ENCODE results near the gene VAV1.

VAV1 gene, protein sequence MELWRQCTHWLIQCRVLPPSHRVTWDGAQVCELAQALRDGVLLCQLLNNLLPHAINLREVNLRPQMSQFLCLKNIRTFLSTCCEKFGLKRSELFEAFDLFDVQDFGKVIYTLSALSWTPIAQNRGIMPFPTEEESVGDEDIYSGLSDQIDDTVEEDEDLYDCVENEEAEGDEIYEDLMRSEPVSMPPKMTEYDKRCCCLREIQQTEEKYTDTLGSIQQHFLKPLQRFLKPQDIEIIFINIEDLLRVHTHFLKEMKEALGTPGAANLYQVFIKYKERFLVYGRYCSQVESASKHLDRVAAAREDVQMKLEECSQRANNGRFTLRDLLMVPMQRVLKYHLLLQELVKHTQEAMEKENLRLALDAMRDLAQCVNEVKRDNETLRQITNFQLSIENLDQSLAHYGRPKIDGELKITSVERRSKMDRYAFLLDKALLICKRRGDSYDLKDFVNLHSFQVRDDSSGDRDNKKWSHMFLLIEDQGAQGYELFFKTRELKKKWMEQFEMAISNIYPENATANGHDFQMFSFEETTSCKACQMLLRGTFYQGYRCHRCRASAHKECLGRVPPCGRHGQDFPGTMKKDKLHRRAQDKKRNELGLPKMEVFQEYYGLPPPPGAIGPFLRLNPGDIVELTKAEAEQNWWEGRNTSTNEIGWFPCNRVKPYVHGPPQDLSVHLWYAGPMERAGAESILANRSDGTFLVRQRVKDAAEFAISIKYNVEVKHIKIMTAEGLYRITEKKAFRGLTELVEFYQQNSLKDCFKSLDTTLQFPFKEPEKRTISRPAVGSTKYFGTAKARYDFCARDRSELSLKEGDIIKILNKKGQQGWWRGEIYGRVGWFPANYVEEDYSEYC

DNA sequence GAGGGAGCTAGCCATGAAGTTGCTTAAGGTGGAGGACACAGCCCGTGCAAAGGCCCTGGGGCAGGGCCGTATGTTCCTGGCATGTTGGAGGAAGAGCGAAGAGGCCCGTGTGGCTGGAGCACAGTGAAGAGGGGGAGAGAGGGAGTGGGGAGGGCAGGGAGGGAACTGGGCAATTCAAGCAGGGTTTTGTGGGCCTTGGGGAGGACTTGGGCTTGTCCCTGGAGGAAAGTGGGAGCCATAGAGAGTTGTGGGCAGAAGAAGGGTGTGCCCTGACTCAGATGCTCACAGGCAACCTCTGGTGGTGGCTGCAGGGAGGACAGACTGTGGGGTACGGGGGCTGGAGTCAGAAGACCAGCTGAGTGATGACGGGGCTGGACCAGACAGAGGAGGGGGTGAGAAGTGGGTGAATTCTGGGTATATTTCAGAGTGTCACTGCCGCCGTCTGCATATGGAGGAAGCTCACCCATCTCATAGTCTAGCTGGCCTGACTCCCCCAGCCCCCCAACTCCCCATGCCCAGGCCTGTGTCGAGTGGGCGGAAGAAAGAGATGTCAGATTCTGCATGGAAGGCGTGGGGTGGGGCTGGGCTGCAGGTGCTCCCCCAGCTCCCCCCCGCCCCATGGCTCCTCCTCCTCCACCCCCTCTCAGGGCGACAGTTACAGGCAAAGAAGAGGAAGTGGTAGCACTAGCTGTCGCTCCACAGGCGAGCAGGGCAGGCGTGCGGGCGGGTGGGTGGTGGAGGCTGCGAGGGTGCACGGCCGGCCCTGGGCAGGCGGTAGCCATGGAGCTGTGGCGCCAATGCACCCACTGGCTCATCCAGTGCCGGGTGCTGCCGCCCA, at the start of gene VAV1:
TSS of gene VAV1 (plus strand) at position 681 of the 838 bp plus-strand sequence. CDS start at position 781, 100 bp downstream.
- DNase-seq (ENCODE audit: low spot score): peak; percentile 48

DNA sequence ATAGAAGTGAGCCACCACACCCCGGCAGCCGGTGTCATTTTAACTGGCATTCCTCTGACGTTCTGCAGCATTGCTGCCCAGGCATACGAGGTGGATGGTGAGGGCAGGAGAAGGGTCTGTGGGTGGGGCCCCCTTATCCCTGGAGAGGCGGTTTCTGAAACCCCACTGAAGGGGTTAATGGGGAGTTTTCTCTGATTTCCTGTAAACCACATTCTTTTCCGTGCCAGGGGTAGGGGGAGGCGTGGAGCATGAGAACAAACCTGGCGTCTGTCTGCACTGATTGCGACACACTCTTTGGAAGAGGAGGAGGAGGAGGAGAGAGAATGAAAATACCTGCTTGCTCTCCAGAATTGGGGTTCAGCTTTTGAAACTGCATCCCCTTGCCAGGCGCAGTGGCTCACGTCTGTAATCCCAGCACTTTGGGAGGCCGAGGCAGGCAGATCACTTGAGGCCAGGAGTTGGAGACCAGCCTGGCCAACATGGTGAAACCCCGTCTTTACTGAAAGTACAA, 49.3 kb upstream of the VAV1 start:
- DNase-seq (ENCODE audit: low spot score): no peak

DNA sequence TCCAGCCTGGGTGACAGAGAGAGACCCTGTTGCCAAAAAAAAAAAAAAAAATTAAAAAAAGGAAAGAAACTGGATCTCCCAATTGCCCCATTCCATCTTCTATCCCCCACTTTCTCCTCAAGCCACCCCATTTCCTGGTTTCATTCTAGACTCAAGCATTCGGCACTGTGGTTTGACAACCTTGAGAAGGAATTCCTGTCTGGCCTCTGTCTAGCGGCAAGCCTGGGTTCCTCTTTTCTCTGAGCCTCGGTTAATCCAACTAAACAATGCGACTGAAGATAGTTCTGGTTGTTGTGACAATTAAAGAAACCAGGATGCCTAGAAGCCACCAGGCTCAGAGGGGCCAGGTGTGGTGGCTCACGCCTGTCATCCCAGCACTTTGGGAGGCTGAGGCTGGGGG, 48.8 kb upstream of the VAV1 start:
- peak; percentile 38 for DNase-seq (ENCODE audit: low spot score)

DNA sequence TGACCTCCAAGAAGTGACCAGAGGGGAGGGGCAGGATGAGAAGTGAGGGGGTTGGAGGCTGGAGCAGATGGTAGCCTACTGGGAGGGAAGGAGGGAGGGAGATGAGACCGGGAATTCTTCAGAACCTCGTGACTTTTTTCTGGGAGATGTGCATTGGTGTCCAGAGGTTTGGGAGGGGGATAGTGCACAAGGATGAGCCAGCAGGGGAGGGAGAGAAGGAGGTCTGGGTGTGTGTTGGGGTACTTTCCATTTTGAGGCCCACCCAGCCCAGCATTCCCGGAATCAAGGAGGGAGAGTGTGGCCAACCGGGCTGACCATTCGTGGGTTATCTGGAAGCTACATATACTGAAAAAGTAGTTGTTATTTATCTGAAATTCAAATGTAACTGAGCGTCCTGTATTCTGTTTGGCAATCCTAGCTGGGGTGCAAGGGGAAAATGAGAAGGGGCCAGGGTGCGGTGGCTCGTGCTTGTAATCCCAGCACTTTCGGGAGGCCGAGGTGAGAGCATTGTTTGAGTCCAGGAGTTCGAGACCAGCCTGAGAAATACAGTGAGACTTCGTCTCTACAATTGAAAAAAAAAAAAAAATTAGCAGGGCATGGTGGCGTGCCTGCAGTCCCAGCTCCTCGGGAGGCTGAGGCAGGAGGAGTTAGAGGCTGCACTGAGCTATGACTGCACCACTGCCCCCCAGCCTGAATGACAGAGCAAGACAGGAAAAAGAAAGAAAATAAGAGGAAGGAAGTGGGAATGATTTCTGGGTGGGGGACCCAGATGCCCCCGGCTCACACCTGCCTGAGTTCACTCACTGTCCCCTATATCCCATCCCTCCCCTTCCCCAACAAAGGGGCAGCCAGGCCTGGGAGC, 47.6 kb upstream of the VAV1 start:
- DNase-seq (ENCODE audit: low spot score): no peak

DNA sequence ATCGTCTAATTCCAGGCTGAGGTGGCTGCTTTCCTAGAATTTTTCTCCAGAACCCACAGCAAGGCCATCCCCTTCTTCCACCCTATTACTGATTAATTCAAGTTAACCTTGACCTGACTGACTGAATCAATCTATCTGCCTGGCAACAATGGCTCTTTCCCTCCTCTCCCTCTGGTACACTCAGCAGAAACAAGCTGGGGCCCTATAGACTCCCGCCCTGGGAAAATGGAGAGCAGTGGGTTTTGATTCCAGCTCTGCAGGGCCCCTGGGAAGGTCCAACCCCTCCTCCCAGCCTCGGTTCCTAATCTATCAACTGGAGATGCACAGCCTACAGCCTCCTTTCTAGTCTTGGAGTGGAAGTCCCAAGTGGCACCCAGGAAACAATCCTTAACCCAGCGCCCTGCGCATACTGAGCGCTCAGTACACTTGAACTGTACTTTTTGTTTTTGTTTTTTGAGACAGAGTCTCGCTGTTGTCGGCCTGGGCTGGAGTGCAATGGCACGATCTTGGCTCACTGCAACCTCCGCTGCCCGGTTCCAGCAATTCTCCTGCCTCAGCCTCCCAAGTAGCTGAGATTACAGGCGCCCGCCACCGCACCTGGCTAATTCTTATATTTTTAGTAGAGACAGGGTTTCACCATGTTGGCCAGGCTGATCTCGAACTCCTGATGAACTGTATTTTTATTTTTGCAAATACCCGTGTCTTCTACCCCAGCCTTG, 46.8 kb upstream of the VAV1 start:
- no peak for DNase-seq (ENCODE audit: low spot score)

DNA sequence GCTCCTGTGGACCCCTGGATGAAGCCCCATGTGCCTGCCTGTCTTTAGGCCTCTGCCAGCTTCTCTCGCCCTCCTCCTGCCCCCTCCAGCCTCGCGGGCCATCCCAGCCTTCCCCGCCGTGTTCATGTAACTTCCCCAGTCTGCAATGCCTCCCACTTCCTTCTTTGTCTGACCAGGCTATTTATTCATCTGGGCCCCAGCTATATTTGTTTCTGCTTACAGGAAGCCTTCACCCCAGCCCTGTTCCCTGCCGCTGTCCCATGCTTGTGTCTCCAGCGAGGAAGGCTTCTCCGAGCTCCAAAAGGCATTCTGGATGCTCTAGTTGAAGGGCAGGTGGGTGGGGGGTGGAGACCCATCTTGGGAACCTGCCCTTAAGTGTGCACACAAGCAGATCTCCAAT, 44.2 kb upstream of the VAV1 start:
- peak; percentile 62 for DNase-seq (ENCODE audit: low spot score)

DNA sequence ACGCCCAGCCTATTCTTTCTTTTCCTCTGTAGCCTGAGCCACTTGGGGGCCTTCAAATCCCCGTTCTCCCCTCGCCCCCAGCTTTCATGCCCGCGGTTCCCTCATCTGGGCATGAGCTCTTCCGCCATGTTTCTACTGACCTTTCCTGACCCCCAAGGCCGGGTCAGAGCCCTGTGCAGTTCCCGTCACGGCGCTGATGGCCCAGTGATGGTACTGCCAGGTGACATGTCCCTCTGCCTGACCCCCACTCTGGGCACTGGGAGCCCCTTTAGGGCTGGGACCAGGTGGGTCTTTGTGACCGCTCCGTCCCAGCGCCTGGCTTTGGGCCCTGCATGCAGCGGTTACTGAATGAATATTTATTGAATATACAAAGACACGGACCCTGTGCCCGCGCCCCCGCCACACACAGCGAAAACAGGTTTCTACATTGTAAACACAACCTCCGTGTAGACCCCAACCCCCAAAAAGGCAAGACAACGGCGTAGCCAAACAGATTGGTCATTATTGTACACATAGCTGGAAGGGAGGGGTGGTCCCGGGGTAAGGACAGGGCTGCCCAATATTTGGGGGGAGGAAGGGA, 42.8 kb upstream of the VAV1 start:
- no peak for DNase-seq (ENCODE audit: low spot score)

DNA sequence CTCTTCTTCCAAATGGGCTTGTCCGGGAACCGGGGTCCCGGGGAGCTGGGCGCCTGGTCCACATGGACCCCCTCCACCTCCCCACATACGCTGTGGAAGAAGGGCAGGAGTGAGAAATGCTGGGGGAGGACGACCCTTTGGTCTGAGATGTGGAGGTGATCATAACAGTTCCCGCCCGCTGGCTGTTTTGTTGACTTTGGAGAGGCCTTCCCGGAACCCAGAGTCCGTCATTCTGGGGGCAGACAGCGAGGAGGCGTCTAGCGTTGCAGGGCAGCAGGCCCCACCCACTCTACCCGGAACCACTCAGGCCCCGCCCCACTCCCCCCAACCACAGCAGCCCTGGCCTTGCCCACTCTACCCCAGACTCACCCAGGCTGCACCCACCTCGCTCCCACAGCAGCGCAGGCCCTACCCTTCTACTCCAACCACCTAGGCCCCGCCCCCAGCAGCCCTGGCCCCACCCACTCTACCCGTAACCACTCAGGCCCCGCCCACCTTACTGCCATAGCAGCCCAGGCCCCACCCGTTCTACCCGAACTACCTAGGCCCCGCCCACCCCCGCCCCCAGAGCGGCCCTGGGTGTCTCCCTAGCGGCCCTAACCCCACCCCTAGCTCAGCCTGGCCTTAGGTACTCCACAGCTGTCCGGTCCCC, 42.2 kb upstream of the VAV1 start:
- DNase-seq (ENCODE audit: low spot score): peak; percentile 57

DNA sequence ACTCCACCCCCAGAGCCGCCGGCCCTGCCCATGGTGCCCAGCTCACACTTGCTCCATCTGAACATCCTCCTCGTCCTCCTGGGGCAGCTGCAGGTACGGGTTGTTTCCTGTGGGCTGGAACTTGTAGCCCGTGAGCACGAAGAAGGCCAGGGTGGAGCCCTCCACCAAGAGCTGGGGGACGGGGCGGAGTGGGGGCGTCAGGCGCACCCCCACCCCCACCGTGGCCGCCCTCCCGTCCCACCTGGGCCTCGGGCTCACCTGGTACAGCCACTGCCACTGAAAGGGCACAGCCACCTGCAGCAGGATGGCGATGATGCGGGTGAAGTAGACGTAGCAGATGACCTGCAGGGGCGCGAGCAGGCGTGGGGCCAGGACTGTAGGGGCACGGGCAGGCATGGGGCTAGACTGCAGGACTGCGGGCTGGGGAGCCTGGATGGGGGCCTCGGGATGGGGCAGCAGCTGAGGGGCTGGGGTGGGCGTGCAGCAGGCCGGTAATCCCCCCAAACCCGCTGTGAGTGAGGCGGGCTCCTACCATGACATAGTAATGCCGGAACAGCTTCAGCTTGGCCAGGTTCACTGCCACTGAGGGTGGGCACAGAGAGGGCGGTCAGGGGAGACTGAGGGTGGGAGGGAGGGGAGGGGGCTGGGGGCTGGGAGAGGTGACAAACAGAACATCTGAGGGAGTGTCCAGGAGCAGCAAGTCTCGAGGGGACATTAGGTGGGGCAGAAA, 41.4 kb upstream of the VAV1 start:
- no peak for DNase-seq (ENCODE audit: low spot score)

DNA sequence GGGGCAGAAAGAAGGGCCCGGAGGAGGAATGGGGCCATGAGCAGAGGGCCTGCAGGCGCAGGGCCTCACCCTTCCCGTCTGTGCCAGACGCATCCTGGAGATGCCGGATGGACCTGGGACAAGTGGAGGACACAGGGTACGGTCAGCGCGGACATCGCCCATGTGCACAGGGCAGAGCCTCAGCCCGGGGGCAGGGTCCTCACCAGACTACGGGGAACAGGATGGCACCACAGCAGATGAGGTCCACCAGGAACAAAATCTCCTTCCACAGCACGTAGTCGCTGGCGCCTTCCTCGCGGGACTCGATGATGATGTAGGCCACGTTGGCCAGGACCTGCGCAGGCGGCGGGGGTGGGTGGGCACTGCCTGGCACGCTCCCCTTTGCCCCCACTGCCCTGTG, 40.7 kb upstream of the VAV1 start:
- no peak for DNase-seq (ENCODE audit: low spot score)

DNA sequence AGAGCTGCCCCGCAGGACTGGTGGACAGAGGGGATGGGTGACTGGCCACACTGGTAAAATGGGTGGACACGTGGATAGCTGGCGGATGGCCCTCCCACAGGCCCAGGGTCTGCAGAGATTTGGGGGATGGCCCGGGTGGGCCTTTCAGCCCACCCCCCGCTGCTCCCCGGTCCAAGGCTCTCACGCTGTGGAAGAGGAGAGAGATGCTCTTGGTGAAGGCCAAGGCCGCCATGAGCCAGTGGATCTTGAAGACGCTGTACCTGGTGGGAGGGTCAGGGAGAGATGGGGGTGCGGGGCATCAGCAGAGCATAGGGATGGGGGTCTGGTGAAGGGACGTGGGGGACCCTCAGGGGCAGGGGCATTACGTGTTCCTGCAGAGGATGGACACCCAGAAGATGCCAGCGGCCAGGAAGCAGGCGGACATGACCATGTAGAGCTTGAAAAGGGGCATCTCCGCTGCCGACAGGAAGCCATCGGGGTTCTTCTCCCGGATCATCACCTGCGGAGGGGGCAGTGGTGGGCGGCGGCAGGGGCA, 39.6 kb upstream of the VAV1 start:
- DNase-seq (ENCODE audit: low spot score): no peak

DNA sequence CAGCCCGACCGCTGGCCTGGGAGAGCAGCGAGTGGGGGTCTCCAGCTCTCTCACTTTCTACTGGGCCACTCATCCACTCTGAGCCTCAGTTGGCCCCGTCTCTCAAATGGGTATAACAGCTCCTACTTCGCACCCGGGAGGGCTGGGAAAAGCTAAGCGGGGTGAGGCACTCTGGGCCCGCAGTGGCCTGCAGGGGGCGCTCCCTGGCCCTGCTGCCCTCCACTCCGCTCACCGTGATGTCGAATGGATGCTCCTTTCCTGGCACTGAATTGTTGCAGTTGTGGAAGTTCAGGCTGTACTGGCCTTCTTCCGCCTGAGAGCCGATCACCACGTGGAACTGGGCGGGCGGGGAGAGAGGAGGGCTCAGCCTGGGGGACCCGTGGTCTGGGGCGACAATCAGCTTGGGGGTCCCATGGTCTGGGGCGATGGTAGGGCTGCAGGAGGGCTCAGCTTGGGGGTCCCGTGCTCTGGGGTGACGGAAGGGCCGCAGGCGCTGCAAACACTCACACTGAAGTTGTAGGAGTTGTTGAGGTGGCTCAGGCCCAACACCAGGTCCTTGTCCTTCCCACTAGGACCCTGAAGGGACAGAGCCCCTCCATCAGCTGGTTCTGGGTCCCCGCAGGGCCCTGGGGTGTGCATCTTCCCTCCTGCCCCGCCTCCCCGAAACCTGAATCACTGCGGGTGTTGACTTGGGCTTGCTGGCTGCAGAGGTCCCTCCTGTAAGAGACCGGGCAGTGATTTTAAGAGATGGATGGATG, 39.0 kb upstream of the VAV1 start:
- no peak for DNase-seq (ENCODE audit: low spot score)

DNA sequence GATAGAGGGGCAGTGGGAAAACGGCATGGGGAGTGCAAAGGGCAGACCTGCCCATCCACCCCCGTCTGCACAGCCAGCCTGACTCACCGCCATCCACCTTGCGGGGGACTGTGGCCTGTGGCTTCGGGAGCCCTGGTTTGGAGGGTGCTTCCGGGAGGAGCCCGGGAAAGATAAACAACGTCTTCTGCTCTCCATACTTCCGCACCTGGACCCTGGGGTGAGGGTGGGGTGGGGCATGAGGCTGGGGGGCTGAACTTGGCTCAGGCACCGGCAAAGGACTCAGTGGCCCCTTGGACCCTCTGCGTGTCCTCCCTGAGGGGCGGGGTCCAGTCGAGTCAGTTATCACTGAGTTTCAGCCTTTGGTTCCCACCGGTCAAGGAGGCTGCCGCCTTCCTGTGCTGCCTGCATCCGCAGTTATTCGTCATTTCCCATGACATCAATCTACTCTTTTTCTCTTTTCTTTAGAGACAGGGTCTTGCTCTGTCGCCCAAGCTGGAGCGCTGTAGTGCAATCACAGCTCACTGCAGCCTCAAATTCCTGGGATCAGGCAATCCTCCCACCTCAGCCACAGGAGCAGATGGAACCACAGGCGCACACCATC, 38.3 kb upstream of the VAV1 start:
- DNase-seq (ENCODE audit: low spot score): no peak

DNA sequence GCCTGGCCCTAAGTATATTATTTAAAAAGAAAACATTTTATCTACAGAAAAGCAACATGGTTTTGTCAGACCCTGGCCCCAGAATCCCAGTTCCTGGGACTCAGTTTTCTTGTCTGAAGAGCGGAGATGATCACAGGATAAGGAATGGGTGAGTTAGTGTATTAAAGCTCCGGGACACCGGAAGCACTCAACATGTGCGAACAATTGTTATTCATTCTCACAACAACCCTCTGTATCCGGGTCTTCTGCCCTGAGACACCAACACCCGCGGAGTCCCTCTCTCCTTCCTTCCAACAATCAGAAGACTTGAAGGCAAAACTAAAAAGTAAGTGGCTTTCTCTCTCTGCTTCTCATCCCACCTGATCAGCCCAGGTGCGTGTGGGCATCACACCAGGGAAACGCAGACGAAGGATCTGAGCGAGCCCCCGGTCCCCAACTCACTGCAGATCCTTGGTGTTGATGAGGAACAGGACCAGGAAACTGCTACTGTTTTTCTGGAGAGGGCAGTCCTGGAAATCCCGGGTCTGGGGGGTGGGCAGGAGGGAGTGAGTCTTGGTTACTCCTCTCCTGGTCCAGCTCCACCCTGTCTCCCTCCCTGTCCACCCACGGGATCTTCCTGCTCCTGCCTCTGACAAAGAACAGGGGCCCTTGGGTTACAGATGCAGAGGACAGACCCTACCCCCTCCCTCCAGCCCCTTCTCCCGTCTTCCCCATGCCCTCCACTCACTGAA, 37.2 kb upstream of the VAV1 start:
- no peak for DNase-seq (ENCODE audit: low spot score)

DNA sequence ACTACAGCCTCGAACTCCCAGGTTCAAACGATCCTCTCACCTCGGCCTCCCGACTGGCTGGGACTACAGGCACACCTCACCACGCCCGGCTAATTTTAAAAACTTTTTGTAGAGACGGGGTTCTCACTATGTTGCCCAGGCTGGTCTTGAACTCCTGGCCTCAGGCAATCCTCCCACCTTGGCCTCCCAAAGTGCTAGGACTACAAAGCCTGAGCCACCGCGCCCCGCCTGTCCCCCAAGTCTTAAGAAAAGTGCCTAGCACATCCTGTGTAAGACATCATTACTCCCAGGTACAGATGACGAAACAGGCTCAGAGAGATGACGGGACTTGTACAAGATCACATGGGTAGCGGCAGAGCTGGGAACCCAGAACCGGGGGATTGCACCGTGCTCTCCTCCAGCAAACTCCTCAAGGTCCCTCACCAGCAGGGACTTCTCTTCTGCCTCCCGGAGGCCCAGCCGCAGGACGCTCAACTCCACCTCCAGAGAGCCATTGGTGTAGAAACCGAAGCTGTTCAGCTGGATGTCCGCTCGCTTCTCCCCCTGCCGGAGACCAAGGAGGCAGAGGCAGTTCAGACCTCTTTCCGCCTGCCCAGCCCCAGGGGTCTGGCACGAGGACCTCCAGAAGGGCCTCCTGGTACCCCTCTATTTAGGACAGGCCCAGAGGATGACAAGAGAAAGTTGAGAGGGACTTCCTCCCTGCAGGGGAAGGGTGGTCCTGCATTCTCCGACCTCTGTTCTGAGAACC, 36.2 kb upstream of the VAV1 start:
- DNase-seq (ENCODE audit: low spot score): peak; percentile 68

DNA sequence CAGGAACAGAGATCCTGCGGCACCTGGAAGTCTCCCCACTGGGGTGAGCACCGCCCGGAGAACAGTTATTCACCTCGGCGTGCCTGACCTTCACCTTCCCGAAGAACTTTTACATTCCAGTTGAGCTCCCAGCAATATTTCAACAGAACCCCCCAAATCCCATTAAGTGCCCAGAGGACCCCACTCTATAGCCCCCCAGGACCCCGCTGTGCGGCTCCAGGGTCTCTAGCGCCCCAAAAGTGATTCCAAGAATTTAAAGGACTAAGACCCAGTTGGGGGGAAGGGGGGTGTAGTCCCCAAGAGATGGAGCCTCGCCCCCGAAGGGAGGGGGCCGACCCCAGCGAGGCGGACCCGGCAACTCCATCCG, 35.6 kb upstream of the VAV1 start:
- DNase-seq (ENCODE audit: low spot score): no peak

Data from globus pallidus (tissue), 1 donor.